Brain pericyte (primary cell): ENCODE measurements around the gene CUEDC2.
A peak's percentile ranks its signal among the peaks of the same experiment; 100 is the strongest.

ENCODE experiments used
- DNase-seq: peaks from one replicate; pipeline ENCODE4 v3.0.0-alpha.2; 2012; ENCODE audit warnings: low read depth, low spot score

CUEDC2 gene

DNA sequence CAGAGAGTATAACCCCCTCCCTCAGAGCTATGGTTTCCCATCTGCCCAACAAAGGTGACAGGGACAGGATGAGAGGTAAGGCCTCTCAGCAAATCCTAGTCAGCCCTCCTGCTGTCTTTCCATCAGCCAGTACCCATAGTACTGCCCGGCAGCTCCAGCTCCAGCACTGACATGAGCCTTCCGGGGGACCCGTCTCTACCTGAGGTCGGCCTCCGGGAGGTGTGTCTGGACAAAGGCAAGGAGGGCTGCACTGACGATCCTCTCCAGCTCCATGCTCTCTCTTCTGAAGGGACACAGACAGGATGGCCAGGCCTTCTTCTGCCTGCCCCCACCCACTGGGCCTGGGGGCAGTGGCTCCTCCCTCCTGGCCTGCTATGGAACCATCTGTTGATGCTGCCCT lies 7.5 kb downstream of the CUEDC2 start:
- DNase-seq: no peak

DNA sequence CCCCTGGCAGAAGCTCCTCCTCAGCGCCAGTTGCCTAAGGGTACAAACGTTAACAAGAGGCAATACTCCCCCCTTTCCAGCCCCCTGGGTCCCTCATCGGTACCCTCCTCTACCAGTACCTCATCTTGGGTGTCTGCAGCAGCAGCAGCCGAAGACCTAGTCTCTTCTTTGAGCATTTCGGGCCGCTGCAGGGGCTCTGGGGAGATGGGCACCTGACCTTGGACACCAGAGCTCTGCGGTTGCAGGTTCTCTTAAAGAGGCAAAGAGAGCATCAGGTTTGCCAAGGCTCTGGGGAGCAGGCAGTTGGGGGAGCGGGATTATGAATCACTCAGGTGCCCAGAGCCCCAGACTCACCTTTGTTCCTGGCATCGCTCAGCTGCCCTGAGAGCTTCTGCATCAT lies 8.2 kb downstream of the CUEDC2 start:
- no peak for DNase-seq

DNA sequence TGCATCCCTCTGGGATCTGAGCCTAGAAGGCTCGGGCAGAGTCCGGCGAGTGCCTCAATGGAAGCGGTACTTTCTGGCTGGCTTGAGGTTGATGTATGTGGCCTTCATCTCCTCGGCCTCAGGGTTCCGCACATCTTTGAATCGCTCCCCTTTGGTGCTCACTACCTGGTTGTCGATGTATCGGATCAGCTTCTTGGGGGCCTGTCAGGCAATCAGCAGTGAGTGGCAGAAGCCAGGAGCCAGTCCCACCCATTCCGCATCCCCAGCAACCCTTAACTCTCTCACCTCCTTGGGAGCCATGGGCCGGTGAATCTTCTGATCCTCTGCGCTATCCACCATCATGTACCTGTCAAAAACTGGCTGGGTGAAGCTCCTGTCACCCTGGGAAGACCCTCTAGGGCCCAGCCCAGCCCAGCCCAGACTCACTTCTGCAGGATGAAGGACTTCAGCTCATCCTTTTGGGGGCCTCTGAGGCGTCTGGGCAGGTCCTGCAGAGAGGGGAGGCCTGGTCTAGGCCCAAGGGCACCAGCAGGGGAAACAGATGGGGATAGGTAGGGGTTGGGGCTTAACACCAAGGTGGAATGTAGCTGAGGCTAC lies 8.9 kb downstream of the CUEDC2 start:
- DNase-seq: no peak

DNA sequence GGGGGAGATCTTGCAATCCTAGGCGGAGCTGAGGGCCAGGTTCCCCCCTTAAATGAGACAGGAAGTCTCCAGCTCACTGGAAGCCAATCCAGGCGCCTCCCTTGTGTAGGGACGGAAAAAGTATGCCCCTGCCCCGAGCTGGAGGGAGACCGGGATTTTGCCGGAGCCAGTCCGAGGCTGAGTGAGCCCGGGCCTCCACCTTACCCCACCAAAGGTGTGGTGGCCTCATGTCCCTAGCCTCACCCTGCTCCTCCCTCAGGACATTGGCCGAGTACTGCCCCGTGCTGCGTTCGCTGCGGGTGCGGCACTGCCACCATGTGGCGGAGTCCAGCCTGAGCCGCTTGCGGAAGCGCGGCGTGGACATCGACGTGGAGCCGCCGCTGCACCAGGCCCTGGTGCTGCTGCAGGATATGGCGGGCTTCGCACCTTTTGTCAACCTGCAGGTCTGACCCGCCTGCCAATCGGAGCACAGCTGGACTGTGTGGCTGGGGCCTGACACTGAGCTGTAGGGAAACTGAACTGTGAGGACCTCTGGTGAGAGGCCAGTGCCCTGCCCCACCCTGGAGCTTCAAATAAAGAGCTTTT lies 9.7 kb downstream of the CUEDC2 start:
- no peak for DNase-seq

DNA sequence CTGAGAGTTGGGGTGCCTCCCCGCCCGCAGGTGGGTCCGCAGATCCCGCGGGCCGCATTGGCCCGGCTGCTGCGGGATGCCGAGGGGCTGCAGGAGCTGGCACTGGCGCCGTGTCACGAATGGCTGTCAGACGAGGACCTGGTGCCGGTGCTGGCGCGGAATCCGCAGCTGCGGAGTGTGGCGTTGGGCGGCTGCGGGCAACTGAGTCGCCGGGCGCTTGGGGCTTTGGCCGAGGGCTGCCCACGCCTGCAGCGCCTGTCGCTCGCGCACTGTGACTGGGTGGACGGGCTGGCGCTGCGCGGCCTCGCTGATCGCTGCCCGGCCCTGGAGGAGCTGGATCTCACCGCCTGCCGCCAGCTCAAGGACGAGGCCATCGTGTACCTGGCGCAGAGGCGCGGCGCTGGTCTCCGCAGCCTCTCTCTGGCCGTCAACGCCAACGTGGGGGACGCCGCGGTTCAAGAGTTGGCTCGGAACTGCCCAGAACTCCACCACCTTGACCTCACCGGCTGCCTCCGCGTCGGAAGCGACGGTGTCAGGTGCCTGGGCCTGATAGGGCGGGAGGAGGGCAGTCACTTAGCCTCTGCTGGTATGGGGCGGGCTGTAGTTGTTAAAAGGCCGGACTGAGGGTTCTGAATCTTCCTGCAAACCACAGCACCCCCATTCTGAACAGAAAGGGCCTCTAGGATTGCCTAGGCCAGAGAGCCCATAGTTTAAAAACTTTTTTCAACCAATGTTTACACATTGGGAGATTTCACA lies 10.4 kb downstream of the CUEDC2 start:
- no peak for DNase-seq

DNA sequence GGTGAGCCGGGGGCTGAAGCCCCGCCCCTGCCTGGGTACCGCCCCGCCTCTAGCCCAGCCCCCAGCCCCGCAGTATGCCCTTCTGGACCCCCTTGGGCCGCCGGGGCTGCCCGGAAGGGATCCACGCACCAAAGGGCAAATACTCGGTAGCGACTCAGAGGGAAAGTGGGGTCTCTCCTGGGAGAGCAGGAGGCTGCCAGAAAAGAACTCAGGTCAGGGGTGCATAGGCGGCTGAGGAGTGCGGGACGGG lies 10.9 kb downstream of the CUEDC2 start:
- DNase-seq: no peak

DNA sequence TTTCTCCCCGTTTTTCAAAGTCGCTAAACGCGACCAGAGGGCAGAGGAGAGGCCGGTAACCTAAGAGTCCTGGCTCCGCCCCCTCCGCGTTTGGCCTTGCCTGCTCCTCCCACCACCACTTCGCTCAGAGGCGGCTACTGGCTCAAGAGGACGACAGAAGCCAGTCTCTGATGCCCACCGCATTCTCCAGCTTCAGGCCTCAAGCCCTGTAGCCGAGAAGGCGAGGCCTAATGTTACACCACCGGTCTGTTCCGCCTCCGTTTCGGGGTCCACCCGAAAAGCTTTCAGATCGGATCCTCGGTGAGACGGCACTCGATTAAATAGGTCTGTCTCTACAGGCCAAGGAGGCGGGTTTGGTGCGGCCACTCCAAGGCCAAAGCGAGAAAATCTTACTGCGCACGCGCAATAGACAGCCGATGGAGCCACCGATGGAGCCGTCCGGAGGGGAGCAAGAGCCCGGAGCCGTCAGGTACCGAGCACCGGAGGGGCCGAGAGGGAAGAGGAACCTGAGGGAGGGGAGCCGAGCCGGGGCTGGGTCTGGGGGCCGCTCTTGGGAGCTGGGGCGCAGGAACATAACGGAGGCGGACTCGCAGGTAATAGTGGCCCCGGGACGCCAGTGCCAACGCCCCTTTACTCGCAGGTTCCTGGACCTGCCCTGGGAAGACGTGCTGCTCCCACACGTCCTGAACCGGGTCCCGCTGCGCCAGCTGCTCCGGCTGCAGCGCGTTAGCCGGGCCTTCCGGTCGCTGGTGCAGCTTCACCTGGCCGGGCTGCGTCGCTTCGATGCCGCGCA lies 11.5 kb downstream of the CUEDC2 start, which contains the start of gene FBXL15:
Gene FBXL15, plus strand, starts transcription at position 123 of the 793 bp plus-strand sequence. Its CDS starts 294 bp downstream, at position 417.
- peak; percentile 93 for DNase-seq

DNA sequence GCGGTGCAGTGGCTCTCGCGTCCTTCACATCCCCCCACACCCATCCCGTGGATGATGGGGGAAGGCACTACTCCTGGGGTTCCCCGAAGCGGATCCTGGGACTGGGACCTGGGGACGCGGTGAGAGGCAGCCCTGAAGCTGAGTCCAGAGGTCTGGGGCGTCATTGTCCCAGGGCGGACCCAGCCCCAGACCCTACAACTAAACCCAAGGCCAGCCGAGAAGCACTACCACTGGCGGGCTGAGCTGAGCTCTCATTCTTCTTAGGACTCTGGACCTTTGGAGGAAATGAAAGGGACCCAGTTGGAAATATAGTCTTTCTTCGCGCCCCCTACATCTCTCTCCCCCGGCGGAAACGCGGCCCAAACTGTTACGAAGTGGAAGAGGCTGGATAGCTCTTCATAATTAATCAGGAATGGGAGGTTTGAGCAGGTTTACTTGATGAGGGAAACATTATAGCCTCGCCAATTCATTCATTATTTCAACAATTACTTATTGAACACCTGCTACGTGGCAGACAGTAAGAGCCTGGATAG lies 12.1 kb downstream of the CUEDC2 start:
- no peak for DNase-seq

DNA sequence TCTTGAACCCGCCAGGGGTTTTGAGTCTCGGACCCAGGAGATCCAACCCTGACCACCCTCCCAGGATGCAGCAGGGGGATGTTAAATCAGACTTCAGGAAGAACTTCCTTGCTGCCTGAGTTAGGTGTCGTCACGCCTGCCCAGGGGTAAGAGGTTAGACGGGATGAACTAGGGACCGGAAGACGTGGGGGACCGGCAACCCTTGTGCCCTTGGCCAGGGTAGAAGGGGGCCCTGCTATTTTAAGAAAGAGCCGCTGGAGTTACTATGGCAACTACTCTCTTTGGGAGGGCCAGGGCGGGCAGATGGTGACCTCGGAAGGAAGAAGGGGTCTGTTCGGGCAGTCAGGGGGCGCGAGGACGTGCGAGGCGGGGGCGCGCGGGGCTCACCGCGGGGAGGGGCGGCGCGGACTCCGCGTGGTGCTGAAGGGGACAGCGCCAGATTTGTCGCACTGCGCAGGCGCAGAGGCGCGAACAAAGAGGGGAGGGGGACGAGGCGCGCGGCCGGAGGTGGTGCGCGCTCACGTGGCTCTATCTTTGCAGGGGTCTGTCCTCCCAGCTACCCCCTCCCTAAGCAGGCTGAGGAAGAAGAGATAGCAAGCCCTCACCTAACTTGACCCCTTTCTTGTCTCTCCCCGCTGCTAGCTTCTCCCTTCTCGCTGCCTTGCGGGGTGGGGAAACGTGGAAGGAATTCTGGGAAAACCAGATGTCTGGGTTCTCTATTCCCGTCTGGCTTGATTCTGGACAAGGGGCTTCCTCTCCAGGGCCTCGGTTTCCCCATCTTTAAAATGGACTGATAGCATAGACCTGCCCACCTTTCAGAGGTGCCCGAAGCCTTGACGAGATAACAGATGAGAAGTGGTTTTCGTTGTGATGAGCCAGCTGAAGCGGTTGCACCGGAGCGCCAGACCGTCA lies 12.8 kb downstream of the CUEDC2 start:
- no peak for DNase-seq

DNA sequence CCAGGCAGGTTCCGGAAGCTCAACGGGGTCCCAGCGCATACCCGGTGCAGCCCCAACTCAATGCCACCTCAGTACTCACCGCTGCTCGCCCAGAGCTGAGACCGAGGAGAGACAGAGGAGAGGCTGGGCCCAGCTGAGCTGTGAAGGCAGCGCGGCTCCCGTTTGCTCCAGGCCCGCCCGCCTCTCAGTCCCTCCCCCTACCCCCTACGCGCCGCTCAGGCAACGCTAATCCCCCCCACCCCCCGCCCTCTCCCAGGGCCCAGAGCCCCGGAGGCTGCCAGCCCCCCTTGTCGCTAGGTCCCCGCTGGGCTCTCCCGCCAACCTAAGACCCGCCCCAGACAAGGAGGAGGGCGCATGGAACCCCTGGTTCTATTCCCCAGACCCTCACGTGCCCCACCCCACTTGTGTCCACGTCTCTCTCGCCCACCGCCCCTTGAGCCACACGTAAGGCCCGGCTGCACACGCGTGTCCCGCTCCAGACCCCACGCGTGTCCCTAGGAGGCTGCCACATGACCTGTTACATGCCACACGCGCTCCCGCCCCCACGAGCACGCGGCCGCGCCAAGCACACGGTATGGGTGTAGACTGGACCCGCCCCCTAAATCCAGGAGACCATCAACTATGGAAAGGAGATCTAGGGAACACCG lies 13.6 kb downstream of the CUEDC2 start, which contains the start of gene PSD:
Gene PSD, minus strand, starts transcription at position 164 of the 647 bp plus-strand sequence. CDS start 1,747 bp downstream, outside the sequence.
- DNase-seq: no peak

DNA sequence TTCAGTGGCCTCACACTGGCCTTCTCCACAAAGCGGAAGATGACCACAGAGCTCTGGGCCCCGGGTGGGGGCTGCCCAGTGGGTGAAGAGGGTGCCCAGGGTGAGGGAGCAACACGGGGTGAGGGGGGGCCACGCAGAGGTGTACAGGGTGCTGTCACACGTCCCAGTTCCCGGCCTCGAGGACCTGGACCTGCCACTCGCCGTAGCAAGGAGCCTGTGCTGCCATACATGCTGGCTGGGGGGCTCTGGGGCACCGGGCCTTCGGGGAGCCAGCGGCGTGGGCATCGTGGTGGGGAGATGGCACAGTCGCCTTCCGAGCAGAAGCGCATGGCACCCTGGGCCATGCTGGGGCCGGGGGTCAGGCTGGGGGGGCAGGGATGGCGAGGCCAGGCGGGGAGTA lies 15.7 kb downstream of the CUEDC2 start:
- no peak for DNase-seq

DNA sequence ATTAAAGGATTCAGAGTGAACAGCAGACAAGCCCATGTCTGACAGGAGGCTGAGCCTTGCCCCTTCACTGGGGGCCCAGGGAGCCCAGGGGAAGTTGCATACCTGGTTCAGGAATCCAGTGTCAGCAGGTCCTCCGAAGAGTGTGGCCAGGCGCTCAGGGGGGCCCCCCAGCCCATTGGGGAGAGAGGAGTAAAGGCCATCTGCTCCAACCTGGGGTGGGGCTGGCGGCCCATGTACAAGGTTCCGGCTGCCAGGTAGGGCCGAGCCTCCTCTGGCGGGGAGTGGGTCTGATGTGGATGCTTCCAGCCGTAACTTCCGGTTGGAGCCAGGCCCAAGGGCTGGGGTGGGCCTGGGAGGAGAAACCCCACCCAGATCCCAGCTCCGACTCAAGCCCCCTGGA lies 16.1 kb downstream of the CUEDC2 start:
- DNase-seq: no peak

DNA sequence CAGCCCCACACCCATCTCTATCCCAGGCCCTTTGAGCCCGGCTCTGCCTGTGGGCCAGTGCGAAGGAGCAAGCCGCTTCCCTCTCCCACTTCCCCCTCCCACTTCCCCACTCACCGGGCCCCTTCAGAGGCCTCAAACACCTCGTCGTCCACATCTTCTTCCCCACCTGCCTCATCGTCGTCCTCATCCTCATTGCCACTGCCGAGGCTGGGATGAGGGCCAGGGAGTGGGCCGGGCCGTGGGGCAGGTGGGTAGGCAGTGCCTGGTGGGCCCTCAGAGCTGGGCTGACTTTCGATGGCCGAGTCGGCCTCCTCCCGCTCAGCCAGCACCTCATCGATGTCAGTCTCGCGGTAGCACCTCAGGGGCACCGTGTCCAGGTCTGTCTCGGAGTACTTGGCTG lies 17.6 kb downstream of the CUEDC2 start:
- no peak for DNase-seq

DNA sequence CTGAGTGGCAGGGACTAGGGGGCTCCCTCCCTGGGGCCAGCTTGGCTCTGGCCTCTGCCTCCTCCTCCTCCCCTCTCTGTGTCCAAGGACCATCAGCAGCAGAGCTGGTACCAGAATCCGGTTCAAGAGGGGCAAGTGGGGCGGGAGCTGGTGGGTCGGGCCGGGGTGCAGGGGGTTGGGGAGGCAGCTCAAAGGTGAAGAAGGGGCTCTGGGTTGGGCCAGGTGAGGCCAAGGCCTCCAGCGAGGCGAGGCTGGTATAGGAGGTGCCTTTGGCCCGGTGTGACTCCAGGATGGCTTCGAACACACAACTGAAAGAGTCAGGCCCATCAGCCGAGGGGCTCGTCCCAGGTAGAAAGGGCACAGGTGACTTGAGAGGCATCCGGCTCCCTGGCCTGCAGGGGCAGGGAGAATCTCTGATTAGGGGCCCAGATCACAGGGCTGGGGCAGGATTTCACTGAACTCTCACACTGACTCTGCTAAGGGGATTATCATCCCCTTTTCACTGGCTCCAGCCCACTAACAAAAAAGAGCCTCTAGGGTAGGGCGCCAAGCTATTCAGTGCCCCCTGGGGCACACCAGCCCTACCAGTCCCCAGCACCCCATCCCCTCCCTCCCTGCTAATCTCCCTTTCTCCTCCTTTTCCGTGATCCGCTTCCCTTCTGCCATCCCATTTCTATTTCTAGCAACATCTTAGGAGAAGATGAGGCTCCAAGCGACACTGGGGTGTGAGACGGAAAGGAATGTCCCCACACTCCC lies 18.4 kb downstream of the CUEDC2 start:
- no peak for DNase-seq

DNA sequence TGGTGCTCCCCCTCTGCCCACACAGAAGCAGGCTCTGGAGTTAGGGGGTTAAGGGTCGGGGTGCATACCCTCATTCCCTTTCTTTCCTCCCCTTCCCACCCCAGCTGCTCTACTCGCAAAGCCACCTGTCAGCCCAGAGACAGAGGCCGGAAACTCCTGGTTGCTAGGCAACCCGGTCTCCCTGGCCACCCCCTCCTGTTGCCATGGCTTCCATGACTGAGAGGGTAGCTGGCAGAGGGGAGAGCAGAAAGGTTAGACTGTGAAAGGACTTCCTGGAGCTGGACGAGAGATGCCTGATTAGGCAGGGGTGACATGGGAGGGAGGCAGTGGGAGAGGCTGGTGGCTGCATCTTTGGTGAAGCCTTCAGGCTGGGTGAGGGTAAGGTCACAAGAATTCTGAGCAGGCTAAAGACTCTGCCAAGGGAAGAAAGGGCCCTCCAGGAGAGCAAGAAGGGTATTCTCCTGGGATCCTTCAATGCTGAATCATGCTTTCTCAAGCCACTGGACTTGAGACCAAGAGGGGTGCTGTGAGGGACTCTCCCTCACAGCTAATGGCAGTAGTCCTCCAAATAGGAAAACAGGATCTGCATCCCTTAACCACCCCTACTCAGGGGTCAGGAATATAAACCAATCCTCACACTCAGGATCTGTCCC lies 19.2 kb downstream of the CUEDC2 start:
- DNase-seq: no peak

DNA sequence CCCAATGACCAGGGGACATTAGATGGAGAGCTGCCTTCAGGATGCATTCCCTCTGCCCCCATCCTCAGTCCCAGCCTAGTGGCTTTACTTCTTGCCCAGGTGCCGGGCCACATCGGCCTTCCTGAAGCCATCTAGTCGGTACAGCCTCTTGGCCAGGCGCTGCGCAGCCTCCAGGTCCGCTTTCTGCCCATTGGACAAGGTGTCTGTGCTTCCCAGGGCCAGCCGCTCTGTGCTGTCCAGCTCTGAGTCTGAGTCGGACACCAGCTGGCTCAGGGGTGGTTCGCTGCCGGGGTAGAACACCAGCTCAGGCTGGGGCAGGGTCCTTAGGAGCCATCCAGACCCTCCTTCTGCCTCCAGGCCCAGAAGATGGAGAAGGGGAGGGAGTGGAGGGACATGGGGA lies 20.1 kb downstream of the CUEDC2 start:
- DNase-seq: no peak

DNA sequence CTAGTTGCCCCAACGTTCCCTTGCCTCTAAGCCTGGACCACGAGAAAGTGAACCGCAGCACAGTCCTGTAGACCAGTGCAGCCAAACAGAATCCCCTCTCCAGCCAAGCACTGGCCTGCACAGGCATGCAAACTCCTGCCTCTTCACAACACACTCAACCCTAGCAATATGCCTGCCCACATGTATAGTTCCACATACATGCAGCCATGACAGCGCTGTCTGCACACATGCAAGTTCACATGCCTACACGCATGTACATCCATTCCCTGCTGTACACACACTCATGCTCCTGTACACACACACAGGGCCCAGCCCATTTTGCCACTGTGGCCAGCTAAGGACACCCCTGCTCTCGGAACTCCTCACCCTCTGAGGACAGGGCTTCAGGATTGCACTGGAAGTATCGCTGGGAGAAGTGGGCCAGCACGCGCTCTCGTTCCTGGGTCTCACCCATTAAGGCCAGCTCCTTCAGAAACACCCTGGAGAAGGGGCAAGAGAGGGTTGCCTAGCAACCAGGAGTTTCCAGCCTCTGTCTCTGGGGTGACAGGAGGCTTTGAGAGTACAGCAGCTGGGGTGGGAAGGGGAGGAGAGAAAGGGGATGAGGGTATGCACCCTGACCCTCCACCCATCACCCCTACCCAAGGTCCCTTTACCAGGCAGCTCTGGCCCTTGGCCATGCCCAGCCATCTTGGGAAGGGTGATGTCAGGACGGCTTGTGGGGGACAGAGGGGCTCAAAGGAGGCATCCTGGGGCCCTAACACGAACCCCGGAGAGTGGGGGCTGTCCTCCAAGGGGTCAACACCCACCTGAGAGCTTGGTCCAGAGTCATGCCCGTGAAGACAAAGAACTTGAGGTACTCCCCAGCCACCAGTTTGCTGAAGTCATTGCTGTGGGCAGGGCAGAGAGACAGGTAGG lies 20.8 kb downstream of the CUEDC2 start:
- no peak for DNase-seq

DNA sequence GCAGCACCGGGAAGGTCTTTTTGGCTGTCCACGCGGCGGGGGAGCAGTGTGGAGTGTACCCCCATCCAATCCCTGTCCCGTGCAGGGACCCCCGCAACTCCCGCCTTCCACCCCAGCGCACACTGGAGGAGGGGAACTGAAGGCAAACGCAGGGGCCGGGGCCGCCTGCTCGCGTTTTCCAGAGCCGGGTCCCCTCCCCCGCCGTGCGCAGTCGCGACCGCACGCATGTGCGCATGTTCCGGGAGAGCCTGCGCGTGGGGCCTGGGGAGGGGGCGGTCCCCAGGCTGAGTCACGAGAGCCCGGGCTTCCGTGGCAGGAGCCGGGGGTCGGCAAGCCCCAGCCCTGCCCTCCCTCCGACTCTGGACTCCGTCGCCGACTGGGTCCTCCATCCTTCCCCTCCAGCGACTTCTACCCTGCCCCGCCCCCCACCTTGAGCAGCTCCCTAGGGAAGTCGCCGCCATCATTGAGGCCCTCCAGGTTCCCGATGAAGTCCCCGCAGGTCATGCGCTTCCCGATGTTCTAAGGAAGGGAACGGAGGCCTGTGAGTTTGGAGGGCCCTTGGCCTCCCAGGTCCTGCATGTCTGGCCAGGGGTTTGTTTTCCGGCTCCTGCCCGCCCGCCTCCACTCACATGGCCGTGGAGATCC lies 21.8 kb downstream of the CUEDC2 start:
- DNase-seq: no peak
